Retinal pigment epithelial cell (primary cell): ENCODE measurements around the gene CD6.

Source experiments
- DNase-seq: peaks from one replicate; pipeline ENCODE4 v3.0.0-alpha.2; 2010; ENCODE audit warnings: low read depth
- H3K4me3 ChIP-seq: 2 replicates; pipeline ENCODE4 v1.5.1; 2011; ENCODE audit warnings: mild to moderate bottlenecking, low read length, control low read depth, moderate library complexity
- CTCF ChIP-seq: conservative IDR thresholded peaks from 2 replicates; pipeline ENCODE4 v1.5.1; 2011; ENCODE audit warnings: low read depth, low read length, control low read depth, inconsistent platforms

CD6 gene

GRCh38 chr11:61049859-61050258 is 78.4 kb downstream of the CD6 start:
- H3K4me3 ChIP-seq, result no peak overlapping the region
- TF ChIP-seq CTCF, result no peak
- no peak for DNase-seq

GRCh38 chr11:61052182-61052972 is 80.9 kb downstream of the CD6 start:
- DNase-seq, result no peak
- no peak overlapping the region for H3K4me3 ChIP-seq
- no peak for TF ChIP-seq CTCF

GRCh38 chr11:61053191-61053590 is 81.7 kb downstream of the CD6 start:
- no peak overlapping the region for H3K4me3 ChIP-seq
- TF ChIP-seq CTCF, result no peak
- DNase-seq, result no peak

GRCh38 chr11:61054513-61054912 is 83.0 kb downstream of the CD6 start:
- H3K4me3 ChIP-seq, result no peak overlapping the region
- DNase-seq, result no peak

GRCh38 chr11:61054927-61055562 is 83.6 kb downstream of the CD6 start:
- no peak overlapping the region for H3K4me3 ChIP-seq
- no peak for DNase-seq
- TF ChIP-seq CTCF, result no peak

More at GRCh38 chr11:61054513-61054912, 83.0 kb downstream of the CD6 start:
- no peak for TF ChIP-seq CTCF

- no peak for TF ChIP-seq CTCF
- H3K4me3 ChIP-seq, result no peak overlapping the region
- DNase-seq, result no peak
Observed at GRCh38 chr11:61055776-61056175, 84.3 kb downstream of the CD6 start.

GRCh38 chr11:61056571-61056970 is 85.1 kb downstream of the CD6 start:
- DNase-seq, result no peak
- H3K4me3 ChIP-seq, result no peak overlapping the region
- no peak for TF ChIP-seq CTCF
